NCI-H748 (cell line): ENCODE measurements around the gene CTLA4.

ENCODE experiments used
- DNase-seq: peaks from one replicate; lab custom pipeline; 2025; ENCODE audit not compliant: unreplicated experiment; lab: John Stamatoyannopoulos, UW

CTLA4 gene

DNA sequence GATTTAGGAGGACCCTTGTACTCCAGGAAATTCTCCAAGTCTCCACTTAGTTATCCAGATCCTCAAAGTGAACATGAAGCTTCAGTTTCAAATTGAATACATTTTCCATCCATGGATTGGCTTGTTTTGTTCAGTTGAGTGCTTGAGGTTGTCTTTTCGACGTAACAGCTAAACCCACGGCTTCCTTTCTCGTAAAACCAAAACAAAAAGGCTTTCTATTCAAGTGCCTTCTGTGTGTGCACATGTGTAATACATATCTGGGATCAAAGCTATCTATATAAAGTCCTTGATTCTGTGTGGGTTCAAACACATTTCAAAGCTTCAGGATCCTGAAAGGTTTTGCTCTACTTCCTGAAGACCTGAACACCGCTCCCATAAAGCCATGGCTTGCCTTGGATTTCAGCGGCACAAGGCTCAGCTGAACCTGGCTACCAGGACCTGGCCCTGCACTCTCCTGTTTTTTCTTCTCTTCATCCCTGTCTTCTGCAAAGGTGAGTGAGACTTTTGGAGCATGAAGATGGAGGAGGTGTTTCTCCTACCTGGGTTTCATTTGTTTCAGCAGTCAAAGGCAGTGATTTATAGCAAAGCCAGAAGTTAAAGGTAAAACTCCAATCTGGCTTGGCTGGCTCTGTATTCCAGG, at the start of gene CTLA4:
CTLA4 (plus strand) TSS at position 211 of the 640 bp plus-strand sequence; CDS start at position 383, 172 bp downstream.
- DNase-seq: no peak

DNA sequence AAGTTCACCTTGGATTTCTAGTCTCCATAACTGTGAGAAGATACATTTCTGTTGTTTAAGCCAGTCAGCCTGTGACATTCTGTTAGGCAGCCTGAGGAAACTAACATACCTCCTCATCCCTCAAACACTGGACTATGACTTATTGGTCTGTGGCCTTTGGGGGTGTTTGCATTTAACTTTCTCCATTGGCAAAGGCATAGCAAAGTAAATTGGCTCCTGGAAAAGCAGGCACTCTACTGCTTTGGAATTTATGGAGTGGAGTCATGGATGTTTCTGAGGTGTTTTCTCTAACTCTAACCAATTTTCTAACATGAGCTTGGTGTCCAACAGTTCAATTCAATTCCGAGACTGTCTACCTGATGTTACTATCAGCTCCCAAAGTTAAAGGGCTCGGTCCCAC, 48.9 kb upstream of the CTLA4 start:
- no peak for DNase-seq

DNA sequence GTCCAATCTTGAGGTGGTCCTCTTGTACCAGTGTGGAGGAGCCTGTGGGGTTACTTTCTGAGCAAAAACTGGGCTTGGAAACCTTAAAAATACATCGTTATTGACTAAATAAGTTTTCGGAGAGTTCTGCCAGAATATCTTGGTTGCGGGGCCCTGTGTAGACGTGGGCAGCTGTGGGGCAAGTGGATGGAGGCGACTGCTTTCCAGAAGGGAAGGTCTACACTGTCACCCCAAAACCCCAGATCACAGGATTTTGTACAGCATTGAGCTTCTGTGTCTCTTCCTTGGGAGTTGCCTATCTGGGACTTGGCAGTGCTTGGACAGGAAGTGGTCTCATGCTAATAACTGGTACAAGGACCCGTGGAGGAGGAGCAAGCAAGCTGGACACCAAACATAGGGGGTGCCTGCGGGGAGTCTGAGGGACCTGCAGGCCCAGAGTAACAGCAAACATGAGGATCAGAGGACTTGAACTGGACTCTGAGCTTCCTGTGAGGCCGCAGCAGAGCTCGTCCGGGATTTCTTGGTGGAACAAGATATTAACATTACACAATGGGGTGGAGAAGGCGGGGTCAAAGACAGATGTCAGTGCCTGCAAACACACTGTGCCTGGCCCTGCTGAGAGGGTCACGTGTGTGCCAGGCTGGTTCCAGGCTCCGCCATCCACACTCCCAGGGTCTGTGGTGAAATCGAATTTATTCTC, 48.0 kb upstream of the CTLA4 start:
- no peak for DNase-seq

DNA sequence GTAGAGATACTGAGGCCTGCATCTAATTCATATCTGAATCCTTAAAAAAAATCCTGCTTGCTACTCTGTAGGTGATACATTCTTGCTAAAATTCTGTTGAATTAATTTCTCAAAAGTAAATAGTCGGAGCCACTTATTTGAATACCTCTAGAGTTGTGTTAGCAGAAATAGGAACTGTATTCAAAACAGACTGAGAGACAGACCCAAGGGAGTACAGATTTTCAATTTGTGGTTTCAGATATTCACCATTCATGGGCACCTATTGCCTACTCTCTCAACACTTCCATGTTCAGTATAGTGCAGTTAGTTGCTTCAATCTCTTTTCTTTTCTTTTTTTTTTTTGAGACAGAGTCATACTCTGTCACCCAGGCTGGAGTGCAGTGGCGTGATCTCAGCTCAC, 46.6 kb upstream of the CTLA4 start:
- DNase-seq: no peak

DNA sequence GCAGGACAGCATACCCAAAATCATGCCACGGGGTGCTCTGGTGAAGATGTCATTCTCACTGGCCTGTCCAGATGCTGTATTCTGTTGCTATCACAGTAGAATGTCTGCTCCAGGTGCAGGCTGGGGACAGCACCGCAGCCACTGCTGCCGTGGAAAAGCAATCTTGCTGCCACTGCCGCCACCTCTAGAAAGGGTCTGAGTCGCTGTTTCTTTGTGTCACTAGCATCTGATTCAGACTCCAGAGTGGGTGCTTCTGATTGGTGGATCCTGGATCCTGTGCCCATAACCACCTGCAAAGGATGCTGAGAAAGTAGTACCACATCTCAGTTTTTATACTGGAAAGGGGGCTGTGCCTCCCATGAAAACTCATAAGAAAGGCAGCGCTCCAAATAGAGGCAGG, 45.3 kb upstream of the CTLA4 start:
- no peak for DNase-seq

DNA sequence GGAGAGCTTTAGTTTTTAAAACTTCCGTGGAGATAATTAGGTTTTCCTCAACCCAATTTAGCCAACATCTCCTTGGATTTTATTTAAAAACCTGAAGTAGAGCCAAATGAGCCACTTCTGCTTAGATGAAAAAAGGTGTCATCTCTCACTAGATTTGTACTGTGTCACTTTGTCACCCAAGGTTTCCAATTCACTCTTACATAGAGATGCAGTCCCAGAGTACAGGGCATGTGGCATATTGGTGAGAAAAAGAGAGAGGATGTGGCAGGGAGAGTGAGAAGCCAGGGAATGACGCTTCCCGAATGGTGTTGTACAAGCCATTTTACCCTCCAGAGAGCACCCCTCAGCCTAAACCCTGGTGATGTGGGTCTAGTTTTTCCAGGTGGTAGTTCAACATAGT, 44.4 kb upstream of the CTLA4 start:
- DNase-seq: no peak

DNA sequence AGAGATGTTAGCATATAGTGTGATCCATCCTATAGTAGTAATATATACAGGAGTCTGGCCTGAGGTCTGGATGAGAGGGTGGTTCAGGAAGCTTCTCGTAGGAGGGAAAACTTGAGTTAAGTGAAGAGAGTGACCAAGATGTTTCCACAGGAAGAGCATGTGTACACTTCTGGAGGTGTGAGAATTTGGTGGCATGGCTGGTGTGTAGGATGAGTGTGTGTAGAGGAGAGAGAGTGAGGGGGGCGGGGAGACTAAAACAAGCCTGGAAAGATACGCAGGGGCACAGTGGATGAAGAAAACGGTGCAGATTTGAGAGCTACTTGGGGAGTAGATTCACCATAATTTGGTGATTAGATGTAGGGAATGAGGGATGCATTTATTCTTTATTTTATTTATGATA, 43.5 kb upstream of the CTLA4 start:
- DNase-seq: no peak

DNA sequence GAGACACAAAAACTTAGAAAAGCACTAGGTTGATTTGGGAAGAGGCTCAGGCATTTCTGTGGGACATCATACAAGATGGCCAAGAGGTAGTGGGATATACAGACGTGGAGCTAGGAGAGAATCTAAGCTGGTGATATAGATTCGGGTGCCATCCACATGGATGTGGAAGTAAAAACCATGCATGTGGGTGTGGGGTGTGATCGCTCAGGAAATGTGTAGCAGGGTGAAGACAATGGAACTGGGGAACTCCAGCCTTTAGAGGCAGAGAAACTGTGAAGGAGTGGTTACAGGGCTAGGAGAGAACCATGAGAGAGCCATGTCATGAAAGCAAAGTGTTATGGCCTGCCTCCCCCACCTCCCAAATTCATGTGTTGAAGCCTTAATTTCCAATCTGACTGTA, 43.0 kb upstream of the CTLA4 start:
- no peak for DNase-seq

DNA sequence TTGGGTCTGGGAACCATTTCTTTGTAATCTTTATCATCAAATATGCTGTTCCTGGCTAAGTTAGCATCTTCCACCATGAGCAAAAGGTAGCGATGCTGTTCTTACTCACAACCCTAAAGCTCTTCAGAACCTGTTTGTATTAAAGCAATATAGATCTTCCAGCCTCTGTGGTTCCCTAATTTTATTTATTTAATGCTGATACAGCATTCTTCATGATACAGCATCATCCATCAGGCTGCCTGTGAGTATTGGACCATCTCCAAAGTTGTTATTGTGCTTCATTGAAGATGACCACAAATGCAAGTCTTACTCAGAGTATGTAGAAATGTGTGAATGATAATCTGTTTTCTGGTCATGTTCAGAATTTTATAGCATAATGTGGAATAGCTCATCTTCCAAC, 40.9 kb upstream of the CTLA4 start:
- DNase-seq: no peak

DNA sequence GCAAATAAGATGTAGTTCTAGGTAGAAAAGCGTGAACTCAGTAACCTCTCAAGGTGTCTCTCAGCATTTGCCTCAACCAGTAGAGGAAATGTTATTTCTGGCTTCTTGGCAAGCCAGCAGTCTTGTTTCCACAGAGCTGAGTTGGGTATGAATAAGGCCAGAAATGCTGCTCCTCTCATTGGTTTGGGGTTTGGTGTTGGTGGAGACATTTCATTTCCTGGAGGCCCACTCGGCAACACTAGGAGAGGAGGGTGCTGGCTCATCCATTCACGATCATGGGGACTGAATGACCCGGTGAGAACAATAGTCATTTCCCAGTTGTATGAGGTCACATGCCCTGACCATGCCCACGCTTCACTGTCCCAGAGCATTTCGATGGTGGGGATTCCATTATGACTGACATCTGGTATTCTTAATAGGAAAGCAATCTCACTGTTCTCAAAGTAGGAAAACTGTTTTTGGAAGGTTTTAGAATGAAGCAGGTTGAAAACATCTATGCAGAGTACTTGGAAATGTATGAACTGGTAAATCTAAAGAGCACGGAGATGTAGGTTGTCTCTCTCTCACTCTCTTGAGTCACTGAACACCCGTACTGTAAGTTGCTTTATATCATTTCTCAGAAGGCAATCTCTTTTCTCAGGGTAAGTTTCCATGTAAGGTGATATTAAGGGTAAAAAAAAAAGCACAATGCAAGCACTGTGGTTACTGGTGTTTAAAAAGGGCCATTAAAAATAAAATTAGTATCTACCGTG, 37.1 kb upstream of the CTLA4 start:
- DNase-seq: no peak

DNA sequence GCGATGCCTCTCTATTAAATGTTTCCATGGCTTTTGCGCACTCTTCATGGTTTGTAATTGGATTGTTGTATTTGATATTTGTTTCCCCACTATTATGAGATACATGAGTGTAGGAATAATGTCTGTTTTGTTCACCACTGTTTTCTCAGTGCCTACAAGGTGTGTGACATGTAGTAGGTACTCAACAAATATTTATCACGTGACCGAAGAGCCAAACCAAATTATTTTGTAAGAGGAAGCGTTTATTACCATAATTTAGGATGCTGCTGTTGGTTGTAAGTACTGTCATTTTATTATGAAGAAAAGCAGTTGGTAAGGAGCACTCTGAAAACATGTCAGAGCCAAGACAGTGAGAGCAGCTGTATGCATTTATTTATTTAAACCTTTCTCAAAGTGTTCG, 32.2 kb upstream of the CTLA4 start:
- no peak for DNase-seq

DNA sequence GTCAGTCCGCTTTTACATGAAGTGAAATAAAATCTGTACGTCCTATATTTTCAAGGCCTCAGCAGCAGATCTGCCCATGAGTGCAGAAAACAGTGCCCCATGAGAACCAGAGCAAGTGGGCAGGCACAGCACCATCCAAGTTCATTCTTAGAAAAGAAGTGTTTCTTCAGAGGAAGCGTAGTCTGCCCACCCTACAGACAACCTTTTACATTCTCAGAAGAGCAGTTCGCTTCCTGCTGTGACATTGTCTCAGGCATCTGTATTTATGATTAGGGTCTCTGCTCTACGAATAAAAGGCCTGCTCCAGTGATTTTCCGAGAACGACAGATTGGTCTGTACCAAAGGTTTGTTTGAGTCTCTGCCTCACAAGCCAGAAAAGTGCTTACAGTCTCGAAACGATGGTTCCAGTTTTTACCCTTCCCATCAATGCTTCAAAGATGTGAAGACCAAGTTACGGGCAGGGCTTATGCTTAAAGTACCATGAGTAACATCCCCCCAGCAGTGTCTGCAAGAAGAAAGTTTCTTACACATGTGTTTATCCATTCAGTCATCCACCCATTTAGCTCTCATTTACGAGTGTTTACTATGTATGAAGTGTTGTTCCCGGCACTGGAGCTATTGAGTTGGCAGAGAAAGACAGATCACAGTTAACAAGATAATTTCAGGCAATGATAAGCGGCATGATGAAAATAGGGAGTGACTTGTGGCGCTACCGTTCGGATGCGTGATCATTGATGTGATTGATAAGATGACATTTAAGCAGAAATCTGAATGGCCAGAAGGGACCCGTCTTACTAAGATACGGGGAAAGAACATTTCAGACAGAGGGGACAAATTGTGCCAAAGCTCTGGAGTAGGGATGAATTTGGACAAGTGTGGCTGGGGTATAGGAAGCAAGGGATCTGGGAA, 31.4 kb upstream of the CTLA4 start:
- DNase-seq: peak; percentile 16

DNA sequence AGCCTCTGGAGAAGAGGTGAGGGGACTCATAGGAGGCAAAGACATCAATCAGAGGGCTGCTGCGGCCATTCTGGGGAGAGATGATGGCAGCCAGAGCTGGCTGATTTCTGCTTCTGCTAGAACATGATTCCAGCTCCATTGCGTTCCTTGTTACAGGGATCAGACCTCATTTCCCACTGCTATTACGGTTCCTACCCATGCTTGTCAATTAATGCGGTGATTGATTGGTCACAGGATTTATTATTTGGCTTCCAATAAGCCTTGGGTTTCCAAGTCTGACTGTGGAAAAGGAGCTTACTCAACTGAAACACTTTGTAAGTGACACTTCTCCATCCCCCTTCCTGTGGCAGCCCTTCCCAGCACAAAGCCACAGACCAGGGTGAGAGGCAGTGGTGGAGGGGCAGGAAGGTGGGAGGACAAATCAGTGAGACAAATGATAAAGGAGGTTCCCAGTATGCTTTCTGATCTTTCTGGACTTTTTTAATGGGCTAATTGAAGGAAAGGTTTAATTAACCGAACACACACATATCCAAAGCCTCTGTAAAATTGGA, 26.8 kb upstream of the CTLA4 start:
- DNase-seq: no peak

DNA sequence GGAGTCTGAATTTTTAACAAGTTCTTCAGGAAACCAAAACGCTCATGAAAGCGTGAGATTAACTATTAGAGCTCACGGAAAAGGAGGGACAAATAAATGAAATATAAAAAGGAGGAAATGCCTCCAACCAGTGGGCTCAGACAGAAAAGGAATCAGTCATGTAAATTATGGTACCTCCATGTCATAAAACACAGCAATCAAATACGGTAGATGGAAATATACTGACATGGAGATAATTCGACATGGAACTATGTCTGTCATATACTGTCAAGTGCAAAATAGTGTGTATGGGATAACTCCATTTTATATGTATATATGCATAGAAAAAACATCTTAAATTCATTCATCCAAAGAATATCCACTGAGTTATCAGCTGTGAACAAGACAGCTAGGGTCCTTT, 25.9 kb upstream of the CTLA4 start:
- DNase-seq: no peak

DNA sequence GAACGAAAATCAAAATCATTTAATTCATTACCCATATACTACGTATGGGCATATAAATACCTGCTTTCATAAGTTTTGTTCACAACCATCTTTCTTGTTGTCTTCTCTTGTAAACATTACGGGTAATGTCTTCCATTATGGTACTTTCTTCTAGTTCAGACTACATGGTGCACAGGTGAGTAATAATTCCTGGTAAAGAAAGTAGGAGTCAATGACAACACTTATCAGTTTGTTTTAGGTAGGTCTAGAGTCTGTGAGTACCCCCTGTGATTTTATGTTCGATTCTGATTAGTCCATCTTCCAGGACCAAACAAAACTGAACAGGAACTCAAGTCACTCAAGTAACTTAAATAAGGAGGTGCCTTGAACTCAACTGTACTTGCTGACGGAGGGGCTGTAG, 25.2 kb upstream of the CTLA4 start:
- DNase-seq: no peak

DNA sequence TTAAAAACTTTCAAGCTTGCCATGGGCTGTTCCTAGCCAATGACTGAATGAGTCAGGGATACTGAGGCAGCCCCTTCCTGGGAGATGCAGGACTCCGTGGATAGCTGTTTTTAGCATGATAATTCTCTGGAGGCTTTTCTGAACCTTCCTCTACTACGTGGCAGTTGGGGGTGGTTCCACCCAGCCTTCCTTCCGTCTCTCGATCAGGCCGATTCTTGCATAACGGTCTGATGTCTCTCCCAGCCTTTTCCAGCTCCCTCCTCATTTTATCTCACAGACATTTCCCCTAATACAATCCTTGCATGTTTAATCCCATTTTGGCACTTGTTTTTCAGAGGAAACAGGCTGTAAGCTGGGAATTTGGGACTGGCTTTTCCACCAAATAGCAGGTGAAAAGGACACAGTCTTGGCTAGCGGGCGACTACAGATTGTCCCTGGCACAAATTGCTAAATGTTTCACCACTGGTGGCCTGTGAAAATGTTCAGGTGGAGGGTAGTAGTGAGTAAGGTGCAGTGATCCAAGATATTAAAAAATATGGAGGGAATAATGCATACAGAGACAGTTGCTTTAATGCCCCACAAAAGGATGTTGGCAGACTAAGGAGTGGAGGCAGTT, 21.0 kb upstream of the CTLA4 start:
- no peak for DNase-seq

DNA sequence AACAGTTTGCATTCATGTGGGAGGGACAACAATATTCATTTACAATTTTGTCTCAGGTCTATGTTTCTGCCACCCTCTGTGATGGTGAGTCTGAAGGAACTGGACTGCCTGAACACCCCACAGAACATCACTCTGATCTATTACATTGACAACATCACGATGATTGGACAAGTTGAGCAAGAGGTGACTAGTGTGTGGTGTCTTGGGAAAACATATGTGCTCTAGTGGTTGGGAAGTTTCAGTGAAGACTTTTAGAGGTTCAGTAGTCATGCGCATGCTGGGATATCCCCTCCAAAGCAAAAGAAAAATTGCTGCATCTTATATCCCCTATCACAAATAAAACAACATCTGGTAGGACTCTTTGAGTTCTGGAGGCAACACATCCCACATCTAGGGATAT, 18.6 kb upstream of the CTLA4 start:
- DNase-seq: no peak

DNA sequence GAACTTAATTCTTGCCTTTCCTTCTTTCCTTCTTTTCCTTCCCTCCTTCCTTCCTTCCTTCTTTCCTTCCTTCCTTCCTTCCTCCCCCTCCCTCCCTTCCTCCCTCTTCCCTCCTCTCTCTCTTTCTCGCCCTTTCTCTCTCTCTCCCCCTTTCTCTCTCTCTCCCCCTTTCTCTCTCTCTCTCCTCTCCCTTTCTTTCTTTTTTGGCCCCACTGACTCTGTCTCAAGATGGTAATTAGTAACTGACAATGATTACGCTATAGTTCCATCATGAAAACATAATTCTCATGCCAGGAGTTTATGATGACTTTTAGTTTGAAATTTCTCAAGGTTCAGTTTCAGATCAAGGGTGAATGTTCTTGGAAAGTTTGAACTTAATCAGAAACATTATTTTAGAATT, 14.8 kb upstream of the CTLA4 start:
- no peak for DNase-seq

DNA sequence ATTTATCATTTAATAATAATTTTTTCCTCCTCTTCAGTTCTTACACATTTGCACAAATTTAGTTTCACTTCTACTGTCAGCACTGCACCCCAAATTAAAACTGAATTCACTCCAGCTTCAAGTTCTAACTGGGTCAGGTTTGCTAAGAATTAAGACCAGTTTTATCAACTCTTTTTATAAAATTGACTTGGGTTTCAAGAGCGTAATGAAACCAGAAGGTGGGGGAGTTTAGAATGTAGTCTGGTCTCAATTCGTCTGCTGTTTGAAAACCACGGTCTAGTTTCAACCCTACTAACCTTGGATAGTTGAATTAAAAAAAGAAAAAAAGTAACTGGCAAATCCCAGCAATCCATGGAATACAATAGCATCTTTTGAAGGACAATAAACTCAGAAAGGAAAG, 14.3 kb upstream of the CTLA4 start:
- no peak for DNase-seq

DNA sequence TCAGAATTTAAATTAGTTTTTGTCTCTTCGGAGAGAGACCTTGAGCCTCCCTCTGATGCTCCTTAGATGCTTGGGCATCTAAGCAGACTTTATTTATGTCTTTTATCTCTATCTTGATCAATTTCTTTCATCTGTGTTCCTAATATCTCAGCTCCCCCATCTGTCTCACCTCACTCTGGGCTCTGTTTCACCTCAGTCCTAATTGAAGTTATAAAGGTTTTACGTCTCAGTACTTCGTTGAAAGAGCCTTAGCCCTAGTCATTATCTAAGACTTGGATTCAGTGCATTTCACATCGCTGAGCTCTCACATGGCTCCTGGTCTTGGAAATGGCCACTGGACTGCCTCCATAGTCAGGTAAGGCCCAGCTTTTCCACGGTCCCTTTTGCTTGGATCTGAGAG, 13.8 kb upstream of the CTLA4 start:
- DNase-seq: no peak

DNA sequence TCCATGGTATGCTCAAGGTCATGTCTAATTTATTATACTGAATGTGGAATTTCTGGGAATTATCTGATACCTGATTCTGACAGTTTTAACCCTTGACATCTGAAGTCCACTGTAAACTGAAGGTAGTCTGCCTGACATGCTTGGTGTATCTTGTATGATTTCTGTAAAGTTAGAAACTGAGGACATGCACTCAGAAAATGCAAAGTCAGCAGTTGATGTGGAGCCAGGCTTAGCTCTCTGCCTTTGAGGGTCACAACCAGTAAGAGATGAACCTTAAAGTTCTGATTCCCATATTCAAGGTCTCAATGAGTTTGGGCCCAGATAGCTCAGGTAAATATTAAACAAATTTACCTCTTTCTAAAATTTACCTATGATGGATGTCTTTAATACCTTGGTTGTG, 12.3 kb upstream of the CTLA4 start:
- DNase-seq: no peak
